Epithelial cell of esophagus (primary cell): ENCODE data around the gene BMPR1A.

Experiments
- DNase-seq: peaks from one replicate; pipeline ENCODE4 v3.0.0; 2010; ENCODE audit warnings: low read depth
- H3K4me3 ChIP-seq: 2 replicates; pipeline ENCODE4 v1.5.1; 2011; ENCODE audit warnings: mild to moderate bottlenecking, low read length, control low read depth
- TF ChIP-seq, protein P1 (sequence below): IDR thresholded peaks from 2 replicates; pipeline ENCODE4 v1.5.1; 2011; ENCODE audit warnings: low read depth, mild to moderate bottlenecking, low read length, control low read depth, inconsistent platforms; ENCODE audit not compliant: insufficient read depth; ENCODE audit errors: missing control alignments

Gene BMPR1A

DNA sequence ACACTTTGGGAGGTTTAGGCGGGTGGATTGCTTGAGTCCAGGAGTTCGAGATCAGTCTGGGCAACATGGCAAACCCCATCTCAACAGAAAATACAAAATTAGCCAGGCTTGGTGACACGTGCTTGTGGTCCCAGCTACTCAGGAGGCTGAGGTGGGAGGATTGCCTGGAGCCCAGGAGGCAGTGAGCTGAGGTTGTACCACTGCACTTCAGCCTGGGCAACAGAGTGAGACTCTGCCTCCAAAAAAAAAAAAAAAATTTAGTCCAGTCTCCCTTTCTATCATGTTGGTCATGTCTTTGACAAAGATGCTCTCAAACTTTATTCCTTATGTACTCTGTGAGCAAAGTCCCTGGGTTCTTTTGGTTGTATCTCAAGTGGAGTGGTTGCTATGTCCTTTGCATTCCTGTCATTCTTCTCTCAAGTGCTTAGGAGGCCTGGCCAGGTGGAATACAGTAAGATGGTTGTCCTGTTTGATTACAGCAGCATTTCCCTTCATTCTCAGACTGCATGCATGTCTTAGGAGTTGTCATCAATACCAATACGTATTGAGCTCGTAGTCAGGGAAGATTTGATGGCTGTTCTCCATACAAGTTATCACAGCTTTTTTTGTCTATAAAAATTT is 115.3 kb downstream of the BMPR1A start:
- DNase-seq = no peak
- H3K4me3 ChIP-seq = no peak overlapping the region
- TF ChIP-seq, protein P1, sequence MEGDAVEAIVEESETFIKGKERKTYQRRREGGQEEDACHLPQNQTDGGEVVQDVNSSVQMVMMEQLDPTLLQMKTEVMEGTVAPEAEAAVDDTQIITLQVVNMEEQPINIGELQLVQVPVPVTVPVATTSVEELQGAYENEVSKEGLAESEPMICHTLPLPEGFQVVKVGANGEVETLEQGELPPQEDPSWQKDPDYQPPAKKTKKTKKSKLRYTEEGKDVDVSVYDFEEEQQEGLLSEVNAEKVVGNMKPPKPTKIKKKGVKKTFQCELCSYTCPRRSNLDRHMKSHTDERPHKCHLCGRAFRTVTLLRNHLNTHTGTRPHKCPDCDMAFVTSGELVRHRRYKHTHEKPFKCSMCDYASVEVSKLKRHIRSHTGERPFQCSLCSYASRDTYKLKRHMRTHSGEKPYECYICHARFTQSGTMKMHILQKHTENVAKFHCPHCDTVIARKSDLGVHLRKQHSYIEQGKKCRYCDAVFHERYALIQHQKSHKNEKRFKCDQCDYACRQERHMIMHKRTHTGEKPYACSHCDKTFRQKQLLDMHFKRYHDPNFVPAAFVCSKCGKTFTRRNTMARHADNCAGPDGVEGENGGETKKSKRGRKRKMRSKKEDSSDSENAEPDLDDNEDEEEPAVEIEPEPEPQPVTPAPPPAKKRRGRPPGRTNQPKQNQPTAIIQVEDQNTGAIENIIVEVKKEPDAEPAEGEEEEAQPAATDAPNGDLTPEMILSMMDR = no peak

DNA sequence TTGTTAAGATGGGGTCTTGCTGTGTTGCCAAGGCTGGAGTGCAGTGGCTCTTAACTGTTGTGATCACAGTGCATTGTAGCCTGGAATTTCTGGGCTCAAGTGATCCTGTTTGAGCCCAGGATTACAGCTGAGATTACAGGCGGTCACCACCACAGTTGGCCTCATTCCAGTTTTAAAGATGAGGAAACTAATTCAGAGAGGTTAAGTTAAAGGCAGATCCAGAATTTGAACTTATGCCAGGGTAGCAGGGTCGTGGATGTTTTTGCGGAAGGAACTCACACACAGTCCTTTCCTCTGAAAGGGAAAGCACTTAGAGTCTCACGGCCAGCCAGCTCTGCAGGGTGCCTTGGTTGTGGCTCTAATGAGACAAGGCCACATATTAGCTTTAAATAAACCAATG is 116.3 kb downstream of the BMPR1A start:
- DNase-seq = no peak
- TF ChIP-seq, protein P1 = no peak
- H3K4me3 ChIP-seq = no peak overlapping the region

DNA sequence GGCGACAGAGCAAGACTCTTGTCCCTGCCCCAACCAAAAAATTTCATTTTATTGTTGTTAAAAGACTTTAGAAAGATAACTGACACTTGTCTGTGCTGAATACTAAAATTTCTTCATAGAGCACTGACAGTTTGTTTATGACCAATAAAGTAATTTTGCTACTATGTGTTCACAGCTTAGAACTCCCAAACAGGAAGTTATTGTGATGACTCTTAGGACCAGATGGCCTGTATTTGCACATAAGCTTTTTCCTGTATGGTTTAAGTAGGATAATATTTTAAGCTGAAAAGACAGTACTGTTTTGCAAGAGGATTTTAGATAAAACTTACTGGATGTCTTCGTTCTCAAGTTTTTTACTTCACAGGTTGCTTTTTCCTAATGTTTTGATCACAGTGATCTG is 120.3 kb downstream of the BMPR1A start:
- H3K4me3 ChIP-seq = no peak overlapping the region
- TF ChIP-seq, protein P1 = no peak
- DNase-seq = peak; percentile 34

DNA sequence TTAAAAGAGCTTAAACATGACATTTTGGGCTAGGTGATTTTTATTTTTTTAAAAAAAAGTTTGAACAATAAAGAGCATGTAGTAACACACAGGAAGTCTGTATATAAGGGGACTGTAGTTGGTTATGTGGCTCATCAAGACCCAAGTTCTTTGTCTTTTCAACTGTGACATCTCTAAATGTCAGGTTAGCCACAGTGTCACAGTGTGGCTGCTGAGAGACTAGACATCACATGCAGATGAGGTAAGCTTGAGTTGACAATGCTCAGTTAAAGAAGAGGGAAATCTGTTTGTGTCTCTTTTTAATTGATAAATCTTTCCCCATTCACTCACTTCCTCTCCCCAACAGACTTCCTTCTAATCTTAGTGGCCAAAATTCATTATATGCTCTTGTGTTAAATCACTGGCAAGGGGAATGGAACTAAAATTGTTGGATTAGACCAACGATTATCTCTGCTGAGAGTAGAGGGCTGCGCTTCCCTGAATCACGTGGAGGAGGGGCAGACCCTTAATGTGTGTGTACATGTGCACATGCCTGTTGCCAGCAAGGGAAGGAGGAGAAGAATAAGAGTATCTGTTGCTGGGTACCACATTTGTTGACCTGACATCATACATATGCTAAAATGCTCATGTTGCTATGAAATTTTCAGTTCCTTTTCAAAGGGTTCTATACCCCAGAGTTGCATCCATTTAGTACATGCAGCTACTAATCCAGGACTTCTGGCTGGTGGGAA is 122.7 kb downstream of the BMPR1A start:
- DNase-seq = no peak
- no peak overlapping the region for H3K4me3 ChIP-seq
- TF ChIP-seq, protein P1 = no peak

DNA sequence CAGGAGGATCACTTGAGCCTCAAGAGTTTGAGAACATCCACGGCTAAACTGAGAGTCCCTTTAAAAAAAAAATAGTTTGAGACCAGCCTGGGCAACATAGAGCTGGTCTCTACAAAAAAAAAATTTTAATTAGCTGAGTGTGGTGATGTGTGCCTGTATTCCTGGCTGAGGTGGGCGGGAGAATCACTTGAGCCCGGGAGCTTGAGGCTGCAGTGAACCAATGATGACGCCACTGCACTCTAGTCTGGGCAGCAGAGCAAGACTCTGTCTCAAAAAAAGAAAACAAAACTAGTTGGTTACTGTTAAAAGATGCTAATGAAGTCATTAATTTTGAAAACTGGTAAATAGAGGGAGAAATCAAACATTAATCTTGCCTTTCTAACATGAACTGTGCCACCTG is 124.6 kb downstream of the BMPR1A start:
- no peak for DNase-seq
- no peak overlapping the region for H3K4me3 ChIP-seq
- TF ChIP-seq, protein P1 = no peak

DNA sequence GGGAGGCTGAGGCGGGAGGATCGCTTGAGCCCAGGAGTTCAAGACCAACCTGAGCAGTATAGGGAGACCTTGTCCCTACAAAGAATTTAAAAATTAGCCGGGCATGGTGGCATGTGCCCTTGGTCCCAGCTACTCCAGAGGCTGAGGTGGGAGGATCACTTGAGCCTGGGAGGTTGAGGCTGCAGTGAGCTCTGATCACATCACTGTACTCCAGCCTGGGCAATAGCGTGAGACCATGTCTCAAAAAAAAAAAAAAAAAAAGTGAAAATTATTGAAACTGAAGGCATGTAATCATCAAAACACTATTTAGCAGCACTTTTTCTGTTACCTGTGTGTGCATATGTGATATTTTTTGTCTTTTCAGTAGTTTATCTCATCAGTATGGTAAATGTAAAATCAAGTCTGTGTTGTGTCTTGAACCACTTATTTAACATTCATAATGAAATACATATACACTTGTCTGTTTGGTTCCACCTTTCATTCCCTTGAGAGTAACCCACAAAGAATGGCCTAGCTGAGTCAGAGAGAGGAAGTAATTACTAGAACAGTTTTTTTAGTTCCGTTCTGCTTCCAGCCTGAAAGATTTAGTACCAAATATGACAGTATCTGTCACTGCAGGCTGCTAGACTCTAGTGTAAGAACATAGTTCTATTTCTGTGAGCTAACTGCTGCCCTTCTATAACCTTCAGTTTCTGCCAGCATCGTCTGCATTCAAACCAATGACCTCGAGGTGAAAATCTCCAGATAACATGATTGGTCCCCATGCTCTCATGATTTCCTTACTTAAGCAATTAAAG is 132.4 kb downstream of the BMPR1A start:
- TF ChIP-seq, protein P1 = no peak
- H3K4me3 ChIP-seq = no peak overlapping the region
- DNase-seq = peak; percentile 52

DNA sequence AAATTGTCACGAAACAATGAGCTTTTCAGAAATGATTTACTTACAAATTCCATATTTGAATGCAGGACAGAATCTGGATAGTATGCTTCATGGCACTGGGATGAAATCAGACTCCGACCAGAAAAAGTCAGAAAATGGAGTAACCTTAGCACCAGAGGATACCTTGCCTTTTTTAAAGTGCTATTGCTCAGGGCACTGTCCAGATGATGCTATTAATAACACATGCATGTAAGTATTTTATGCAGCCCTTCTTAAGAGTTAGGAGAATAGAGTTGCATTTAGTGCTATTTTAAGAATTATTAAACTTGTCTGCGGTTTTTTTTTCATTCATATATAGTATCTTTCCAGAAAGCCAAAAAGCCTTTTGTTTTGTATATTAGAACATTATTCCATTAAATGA is 133.6 kb downstream of the BMPR1A start:
- DNase-seq = no peak
- H3K4me3 ChIP-seq = no peak overlapping the region
- TF ChIP-seq, protein P1 = no peak
